Measurements from ENCODE around the gene AKAP14. TPM values are rescaled to one million over a fixed set of nuclear protein-coding genes. Genes with fewer than 3 reads are reported as not detected.

Gene AKAP14
- total RNA-seq, 1 donor from 2014 or later = not detected

DNA sequence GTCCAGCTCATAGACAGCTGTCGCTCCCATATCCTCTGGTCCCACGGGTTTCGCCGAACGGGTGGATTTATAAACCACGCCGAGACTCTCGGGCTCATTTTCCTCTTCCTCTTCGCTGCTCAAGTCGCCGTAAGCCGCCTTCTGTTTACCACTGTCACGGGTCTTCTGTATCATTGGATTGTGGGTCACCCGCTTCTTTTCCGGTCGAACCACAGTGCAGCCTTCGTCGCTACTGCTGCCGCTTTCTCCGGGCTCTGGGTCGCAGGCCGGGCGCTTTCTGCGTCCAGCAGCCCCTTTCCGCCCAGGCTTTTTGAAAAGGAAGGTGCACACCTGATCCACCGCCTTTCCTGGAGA is 24.5 kb upstream of the AKAP14 start:
- Mint-ChIP-seq H3K36me3 (ENCODE audit: unreplicated experiment) (no peaks in the 10 kb centered on the region), H3K4me3 (ENCODE audit: unreplicated experiment) (peak overlapping the region; percentile 99), H3K4me1 (ENCODE audit: low read depth, unreplicated experiment) (peaks cover 3% of the 10 kb centered on the region), H3K27ac (ENCODE audit: unreplicated experiment) (peak overlapping the region; percentile 99), H3K27me3 (ENCODE audit: unreplicated experiment) (peaks cover 5% of the 10 kb centered on the region), H3K9me3 (ENCODE audit: unreplicated experiment) (peaks cover 9% of the 10 kb centered on the region)
- peak; percentile 22 for DNase-seq
- no peak for TF ChIP-seq CTCF (IDR thresholded peaks at IDR 0.05; ENCODE audit: partially characterized antibody, unreplicated experiment)

DNA sequence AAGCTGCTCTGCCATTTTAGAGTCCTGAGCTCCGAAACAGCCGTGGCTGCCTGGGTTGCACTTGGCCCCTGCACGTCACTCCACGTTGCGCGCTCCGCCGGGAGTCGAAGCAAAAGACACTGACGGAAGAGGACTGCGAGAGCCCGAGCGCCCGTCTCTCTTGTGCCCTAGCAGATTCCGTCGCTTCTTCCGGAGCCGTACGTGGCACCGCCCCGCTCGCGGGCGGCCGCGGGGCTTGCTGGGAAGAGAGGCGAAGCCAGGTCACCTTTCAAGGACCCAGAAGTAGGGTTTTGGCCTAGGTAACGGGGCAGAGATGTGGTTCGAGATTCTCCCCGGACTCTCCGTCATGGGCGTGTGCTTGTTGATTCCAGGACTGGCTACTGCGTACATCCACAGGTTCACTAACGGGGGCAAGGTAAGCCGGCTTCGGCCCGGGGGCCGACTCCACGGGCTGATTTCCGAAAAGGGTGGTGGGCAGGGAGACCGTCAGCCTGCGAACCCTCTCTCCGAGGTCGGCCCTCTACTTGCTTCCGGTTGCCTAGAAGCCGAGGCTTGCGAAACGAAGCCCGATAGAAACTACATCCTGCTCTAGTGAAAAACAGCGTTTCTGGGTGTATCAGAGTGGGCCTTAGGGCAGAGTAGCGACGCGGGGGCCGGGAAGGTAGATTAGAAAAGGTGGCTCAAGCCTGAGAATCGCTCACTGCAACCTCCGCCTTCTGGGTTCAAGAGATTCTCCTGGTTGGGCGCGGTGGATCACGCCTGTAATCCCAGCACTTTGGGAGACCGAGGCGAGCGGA is 23.9 kb upstream of the AKAP14 start, which contains the start of the genes NDUFA1 and RNF113A:
Gene NDUFA1, plus strand, starts transcription at position 234 of the 797 bp plus-strand sequence. Its CDS starts 80 bp downstream, at position 314.
Gene RNF113A, minus strand, starts transcription at position 135 of the 797 bp plus-strand sequence. Its CDS starts 120 bp downstream, at position 15.
- Mint-ChIP-seq H3K9me3 (ENCODE audit: unreplicated experiment) (peaks cover 9% of the 10 kb centered on the region), H3K27ac (ENCODE audit: unreplicated experiment) (peak within 1 kb of the TSS; percentile 99), H3K4me1 (ENCODE audit: low read depth, unreplicated experiment) (peaks cover 3% of the 10 kb centered on the region), H3K4me3 (ENCODE audit: unreplicated experiment) (peak within 1 kb of the TSS; percentile 99), H3K27me3 (ENCODE audit: unreplicated experiment) (peaks cover 5% of the 10 kb centered on the region), H3K36me3 (ENCODE audit: unreplicated experiment) (no peaks in the 10 kb centered on the region)
- DNase-seq = peak; percentile 80
- TF ChIP-seq CTCF (IDR thresholded peaks at IDR 0.05; ENCODE audit: partially characterized antibody, unreplicated experiment) = no peak

- H3K27ac Mint-ChIP-seq (ENCODE audit: unreplicated experiment) = no peak overlapping the region
- DNase-seq = no peak
- H3K9me3 Mint-ChIP-seq (ENCODE audit: unreplicated experiment) = peaks cover 3% of the 10 kb centered on the region
- H3K36me3 Mint-ChIP-seq (ENCODE audit: unreplicated experiment) = no peaks in the 10 kb centered on the region
- no peaks in the 10 kb centered on the region for H3K27me3 Mint-ChIP-seq (ENCODE audit: unreplicated experiment)
- TF ChIP-seq CTCF (IDR thresholded peaks at IDR 0.05; ENCODE audit: partially characterized antibody, unreplicated experiment) = no peak
- H3K4me3 Mint-ChIP-seq (ENCODE audit: unreplicated experiment) = no peak overlapping the region
- no peaks in the 10 kb centered on the region for H3K4me1 Mint-ChIP-seq (ENCODE audit: low read depth, unreplicated experiment)
Observed at GRCh38 chrX:119878740-119879139, 17.0 kb upstream of the AKAP14 start.

DNA sequence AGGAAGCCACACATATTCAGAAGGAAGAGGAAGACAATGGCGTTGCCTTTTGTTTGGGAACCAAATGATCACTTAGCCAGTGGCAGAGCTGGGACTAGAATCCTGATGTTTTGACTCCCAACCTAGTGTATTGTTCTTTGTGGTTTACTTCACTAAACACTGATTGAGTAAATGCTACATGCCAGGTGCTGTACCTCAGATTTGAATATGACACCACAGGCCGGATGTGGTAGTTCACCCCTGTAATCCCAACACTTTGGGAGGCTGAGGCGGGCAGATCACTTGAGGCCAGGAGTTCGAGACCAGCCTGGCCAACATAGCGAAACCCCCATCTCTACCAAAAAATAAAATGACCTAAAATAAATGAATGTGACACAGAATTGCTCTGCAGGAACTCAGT is 15.6 kb upstream of the AKAP14 start:
- no peak overlapping the region for H3K4me3 Mint-ChIP-seq (ENCODE audit: unreplicated experiment)
- peaks cover 3% of the 10 kb centered on the region for H3K9me3 Mint-ChIP-seq (ENCODE audit: unreplicated experiment)
- no peak overlapping the region for H3K27ac Mint-ChIP-seq (ENCODE audit: unreplicated experiment)

More for the DNA sequence above, 15.6 kb upstream of the AKAP14 start:
- Mint-ChIP-seq H3K4me1 (ENCODE audit: low read depth, unreplicated experiment) (no peaks in the 10 kb centered on the region), H3K27me3 (ENCODE audit: unreplicated experiment) (no peaks in the 10 kb centered on the region), H3K36me3 (ENCODE audit: unreplicated experiment) (no peaks in the 10 kb centered on the region)
- DNase-seq = no peak
- no peak for TF ChIP-seq CTCF (IDR thresholded peaks at IDR 0.05; ENCODE audit: partially characterized antibody, unreplicated experiment)
